Coronary artery (tissue), 2 donors: ENCODE data around the gene ADGRA3.

Experiments used
- DNase-seq: peaks from one replicate; pipeline ENCODE4 v3.0.0-alpha.2; 2017; ENCODE audit warnings: low spot score
- H3K27ac ChIP-seq, 2 donors: fragments of 200-600 bp; sonication (generic); one replicate each; pipeline ENCODE4 v1.5.1; 2016 to 2019
- H3K4me3 ChIP-seq: fragments of 200-600 bp; sonication (generic); 2 replicates; pipeline ENCODE4 v1.5.1; 2016; ENCODE audit warnings: mild to moderate bottlenecking, moderate library complexity
- CTCF ChIP-seq: fragments of 200-600 bp; sonication (generic); IDR thresholded peaks from one replicate; pipeline ENCODE4 v1.5.1; 2019; ENCODE audit warnings: antibody characterized with exemption

ADGRA3 gene

DNA sequence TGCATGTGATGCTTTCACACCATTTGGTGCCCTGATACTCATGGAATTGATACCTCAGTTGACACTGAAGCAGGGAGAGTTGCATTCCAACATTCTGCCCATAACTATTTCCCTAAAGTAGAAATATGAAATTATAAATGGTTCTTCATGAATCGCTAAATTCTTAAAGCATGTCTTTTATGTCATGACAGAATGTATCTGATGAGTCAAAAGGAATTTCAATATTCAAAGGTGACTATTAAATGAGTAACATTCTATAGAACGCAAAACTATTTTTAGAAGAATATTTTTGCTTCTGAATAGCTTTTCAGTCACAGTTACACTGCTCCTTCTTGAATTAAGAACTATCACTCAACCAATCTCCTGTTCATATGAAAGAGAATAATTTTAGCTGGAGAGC is 152.8 kb downstream of the ADGRA3 start:
- no peak overlapping the region for H3K4me3 ChIP-seq
- no peak for TF ChIP-seq CTCF
- DNase-seq, result no peak
- H3K27ac ChIP-seq, result no peak overlapping the region

- H3K4me3 ChIP-seq, result no peak overlapping the region
- no peak for TF ChIP-seq CTCF
- no peak overlapping the region for H3K27ac ChIP-seq
- DNase-seq, result no peak
These were observed 158.8 kb downstream of the ADGRA3 start for GRCh38 chr4:22356987-22357596.

- no peak for DNase-seq
These were observed 167.5 kb downstream of the ADGRA3 start for GRCh38 chr4:22348410-22348809.

DNA sequence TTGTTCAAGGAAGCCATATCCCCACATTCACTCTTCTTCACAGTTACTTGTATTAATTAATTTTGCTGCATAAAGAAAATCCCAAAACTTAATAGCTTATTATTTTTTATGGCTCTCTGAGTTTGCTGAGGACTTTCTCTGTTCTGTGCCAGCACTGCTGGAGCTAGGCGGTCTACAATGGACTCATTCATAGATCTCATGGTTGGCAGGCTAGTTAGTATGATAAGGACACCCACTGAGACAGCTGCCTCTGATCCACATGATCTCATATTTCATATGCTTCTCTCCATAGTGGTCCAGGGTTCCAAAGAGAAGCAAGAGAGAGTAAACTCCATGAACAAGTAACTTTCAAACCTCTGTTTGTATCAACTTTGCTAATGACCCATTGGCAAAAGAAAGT is 170.2 kb downstream of the ADGRA3 start:
- H3K27ac ChIP-seq, result no peak overlapping the region
- DNase-seq, result no peak
- H3K4me3 ChIP-seq, result no peak overlapping the region
- no peak for TF ChIP-seq CTCF

More at GRCh38 chr4:22348410-22348809, 167.5 kb downstream of the ADGRA3 start:
- TF ChIP-seq CTCF, result no peak
- H3K4me3 ChIP-seq, result no peak overlapping the region
- no peak overlapping the region for H3K27ac ChIP-seq

DNA sequence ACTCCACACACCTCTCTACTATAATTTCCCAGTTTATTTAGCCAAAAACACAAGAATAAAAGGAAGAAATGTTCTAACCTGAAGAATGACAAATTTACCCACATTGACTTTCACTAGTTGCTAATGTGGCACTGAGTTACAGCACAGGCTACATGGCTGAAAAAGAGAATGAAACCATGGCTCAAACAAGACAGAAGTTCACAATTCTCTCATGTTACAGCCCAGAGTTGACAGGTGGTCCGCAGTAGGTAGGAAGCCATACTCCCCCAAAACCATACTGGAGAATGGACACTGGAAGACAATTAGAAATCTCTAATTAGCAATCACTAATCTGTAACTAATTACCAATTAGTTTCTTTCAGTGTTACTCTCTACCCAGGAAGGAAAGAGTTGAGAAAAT is 170.8 kb downstream of the ADGRA3 start:
- TF ChIP-seq CTCF, result no peak
- no peak for DNase-seq
- Histone ChIP-seq H3K27ac (no peak overlapping the region), H3K4me3 (no peak overlapping the region)

DNA sequence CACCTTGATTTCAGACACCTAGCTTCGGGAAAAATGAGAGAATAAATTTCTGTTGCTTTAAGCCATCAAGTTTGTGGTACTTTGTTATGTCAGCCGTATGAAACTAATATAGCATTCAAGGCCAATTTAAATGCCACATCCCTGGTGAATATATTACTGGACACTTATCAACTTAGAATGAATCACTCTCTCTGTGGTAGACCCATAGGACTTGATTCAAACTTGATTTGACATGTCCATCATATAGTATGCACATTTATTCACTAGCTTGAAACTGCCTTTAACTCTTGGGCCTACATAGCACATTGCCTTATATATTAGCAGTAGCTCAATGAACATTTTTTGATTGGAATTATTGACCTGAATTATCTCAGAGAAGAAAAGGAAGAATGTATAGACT is 172.3 kb downstream of the ADGRA3 start:
- no peak for DNase-seq
- no peak for TF ChIP-seq CTCF
- Histone ChIP-seq H3K4me3 (no peak overlapping the region), H3K27ac (no peak overlapping the region)

- H3K27ac ChIP-seq, result no peak overlapping the region
- no peak for TF ChIP-seq CTCF
- H3K4me3 ChIP-seq, result no peak overlapping the region
- no peak for DNase-seq
These were observed 176.4 kb downstream of the ADGRA3 start for GRCh38 chr4:22339491-22339890.
